HepG2 (cell line): ENCODE data around the gene PTAFR. TPM values are rescaled to one million over a fixed set of nuclear protein-coding genes. Genes with fewer than 3 reads are reported as not detected.

Source experiments
- ATAC-seq: fragments of 200-7000 bp; cut with Tn5 transposase; 3 replicates; pipeline ENCODE4 v1.9.1; 2020; ENCODE audit warnings: mild to moderate bottlenecking, moderate library complexity
- BruUV-seq: library from RNA; stranded (reverse); fragments of 400-500 nt; replicated peaks from 2 replicates; lab custom pipeline; 2021; lab: Mats Ljungman, UMichigan
- CTCF ChIA-PET: fragments of 300-600 bp; formaldehyde crosslinking; extraction: SDS; loops from one replicate; lab custom pipeline; 2021; ENCODE audit warnings: low total read pairs, inconsistent platforms, low intra/inter-chr PET ratio; lab: Yijun Ruan, JAX
- POLR2A ChIA-PET: fragments of 350-600 bp; sonication (Branson Sonifier 250); formaldehyde crosslinking; loops from one replicate; lab custom pipeline; 2020; ENCODE audit warnings: antibody characterized with exemption, inconsistent platforms; lab: Yijun Ruan, JAX
- DNase-seq: peaks from one replicate; pipeline ENCODE4 v3.0.0-alpha.2; 2015; ENCODE audit warnings: low spot score
- FAIRE-seq: peaks from 3 replicates; lab custom pipeline; 2011; peaks lifted over from hg19 to GRCh38; lab: Jason Lieb, UNC
- H2AFZ ChIP-seq: one replicate; pipeline ENCODE4 v1.6.1; 2011; ENCODE audit warnings: low read length, inconsistent platforms
- H3K27ac ChIP-seq: fragments of 300-600 bp; 3 replicates; pipeline ENCODE4 v1.8.0; 2011; ENCODE audit warnings: mixed run types, mild to moderate bottlenecking, mixed read lengths, low read length, inconsistent platforms; ENCODE audit not compliant: insufficient read depth; ENCODE audit errors: extremely low read length
- H3K27me3 ChIP-seq, 2 experiments: fragments of 200-600 bp in 1 of 2; 2 replicates in 1 of 2; 3 replicates in 1 of 2; pipeline versions ENCODE4 v1.6.0 to v1.8.0; 2011; ENCODE audit warnings: low read length in 2 of 2, mild to moderate bottlenecking in 2 of 2, moderate library complexity in 2 of 2, inconsistent platforms in 1 of 2; ENCODE audit not compliant: insufficient read depth in 2 of 2, control insufficient read depth in 1 of 2
- H3K36me3 ChIP-seq, 2 experiments: fragments of 200-600 bp in 1 of 2; replicated peaks in 1 of 2; 2 replicates in 1 of 2; 3 replicates in 1 of 2; pipeline versions ENCODE4 v1.5.1 to v1.8.0; 2011; ENCODE audit warnings: low read length in 2 of 2, inconsistent platforms in 1 of 2; ENCODE audit not compliant: insufficient read depth in 2 of 2, control insufficient read depth in 1 of 2
- H3K4me1 ChIP-seq: 2 replicates; pipeline ENCODE4 v1.5.1; 2012; ENCODE audit warnings: low read length, inconsistent platforms; ENCODE audit not compliant: insufficient read depth
- H3K4me2 ChIP-seq: 2 replicates; pipeline ENCODE4 v1.6.0; 2011; ENCODE audit warnings: low read depth, low read length, inconsistent platforms
- H3K4me3 ChIP-seq, 3 experiments: fragments of 200-600 bp in 1 of 3; sonication (generic), shearing (Covaris generic) in 1 of 3; replicated peaks in 1 of 3; 2 replicates each; pipeline ENCODE4 v1.5.1; 2011 to 2016; ENCODE audit warnings: low read length in 3 of 3, inconsistent platforms in 2 of 3, low read depth in 2 of 3, mild to moderate bottlenecking in 2 of 3, control low read depth in 1 of 3, mixed read lengths in 1 of 3; ENCODE audit not compliant: insufficient read depth in 1 of 3
- H3K79me2 ChIP-seq: one replicate; pipeline ENCODE4 v1.6.1; 2011; ENCODE audit warnings: low read length, inconsistent platforms; ENCODE audit not compliant: insufficient read depth
- H3K9ac ChIP-seq: 2 replicates; pipeline ENCODE4 v1.6.0; 2011; ENCODE audit warnings: mild to moderate bottlenecking, low read depth, low read length, inconsistent platforms; ENCODE audit not compliant: insufficient read depth
- H3K9me3 ChIP-seq: 2 replicates; pipeline ENCODE4 v1.5.1; 2012; ENCODE audit warnings: mild to moderate bottlenecking, low read length
- H4K20me1 ChIP-seq: 2 replicates; pipeline ENCODE4 v1.6.0; 2011; ENCODE audit warnings: inconsistent platforms, mild to moderate bottlenecking, low read length, moderate library complexity; ENCODE audit not compliant: insufficient read depth
- CEBPG ChIP-seq: IDR thresholded peaks from 2 replicates; pipeline ENCODE4 v1.6.1; 2016
- ELF1 ChIP-seq: sonication (generic); formaldehyde crosslinking; IDR thresholded peaks from 2 replicates; pipeline ENCODE4 v1.4.0; 2020; ENCODE audit warnings: missing genetic modification reagents
- ETS1 ChIP-seq: sonication (generic); formaldehyde crosslinking; IDR thresholded peaks from 2 replicates; pipeline ENCODE4 v1.4.0; 2020; ENCODE audit warnings: missing genetic modification reagents
- GFI1 ChIP-seq: sonication (generic); formaldehyde crosslinking; IDR thresholded peaks from 2 replicates; pipeline ENCODE4 v1.5.0; 2020; ENCODE audit warnings: missing genetic modification reagents, mild to moderate bottlenecking, borderline replicate concordance
- NR0B2 ChIP-seq: sonication (generic); formaldehyde crosslinking; IDR thresholded peaks from 2 replicates; pipeline ENCODE4 v1.4.0; 2020; ENCODE audit warnings: mild to moderate bottlenecking, missing genetic modification reagents
- PLSCR1 ChIP-seq: sonication (generic); formaldehyde crosslinking; IDR thresholded peaks from 2 replicates; pipeline ENCODE4 v1.5.0; 2020; ENCODE audit warnings: missing genetic modification reagents, mild to moderate bottlenecking, borderline replicate concordance
- THAP9 ChIP-seq: sonication (generic); formaldehyde crosslinking; IDR thresholded peaks from 2 replicates; pipeline ENCODE4; 2020; ENCODE audit warnings: missing genetic modification reagents, mild to moderate bottlenecking, borderline replicate concordance
- ZBTB44 ChIP-seq: sonication (generic); formaldehyde crosslinking; IDR thresholded peaks from 2 replicates; pipeline ENCODE4 v1.4.0; 2020; ENCODE audit warnings: missing genetic modification reagents
- ZNF121 ChIP-seq: sonication (generic); formaldehyde crosslinking; IDR thresholded peaks from 2 replicates; pipeline ENCODE4 v1.5.0; 2020; ENCODE audit warnings: mild to moderate bottlenecking, missing genetic modification reagents
- ZNF232 ChIP-seq: sonication (generic); formaldehyde crosslinking; IDR thresholded peaks from 2 replicates; pipeline ENCODE4 v1.4.0; 2020; ENCODE audit warnings: missing genetic modification reagents, borderline replicate concordance
- ZNF275 ChIP-seq: sonication (generic); formaldehyde crosslinking; IDR thresholded peaks from 2 replicates; pipeline ENCODE4 v1.8.0; 2022; ENCODE audit warnings: missing genetic modification reagents, mild to moderate bottlenecking, inconsistent platforms, borderline replicate concordance
- ZNF574 ChIP-seq: sonication (generic); formaldehyde crosslinking; IDR thresholded peaks from 2 replicates; pipeline ENCODE4 v1.4.0; 2020; ENCODE audit warnings: missing genetic modification reagents
- ZNF652 ChIP-seq: IDR thresholded peaks from 2 replicates; pipeline ENCODE4 v1.6.1; 2016; ENCODE audit warnings: low read depth, borderline replicate concordance
- WGBS: methylation state at CpG from one replicate; pipeline ENCODE4 v1.1.6; 2017; ENCODE audit warnings: low lambda C conversion rate; 5-methylcytosine and 5-hydroxymethylcytosine counted together
- in situ Hi-C: cut with HindIII; loops from 2 replicates; pipeline ENCODE4 v1.10.0; 2017; ENCODE audit warnings: low pct_unique_long_range_greater_than_20kb; ENCODE audit not compliant: extremely low pct_ligation_motif_present
- intact Hi-C: fragments of 100-400 bp; cut with micrococcal nuclease; formaldehyde crosslinking; loops from one replicate; pipeline ENCODE4 v1.10.0; 2022; ENCODE audit not compliant: unreplicated experiment
- polyA plus RNA-seq, 8 experiments: library from polyadenylated mRNA; depleted of rRNA in 3 of 8; stranded (reverse) in 7 of 8; unstranded in 1 of 8; fragments of >200 nt; fragmentation: Illumina TruSeq in 4 of 8; extraction: Trizol in 4 of 8; gene quantifications; 2 replicates each; pipeline versions ENCODE4 v1.2.1 to v1.2.3, GENCODE V29; 2011 to 2016; ENCODE audit warnings: low read depth in 4 of 8, missing spikeins in 1 of 8, mixed read lengths in 1 of 8; ENCODE audit not compliant: insufficient read depth in 1 of 8
- total RNA-seq, 5 experiments: library from RNA; depleted of rRNA; stranded (reverse); fragments of >200 nt; fragmentation: Illumina TruSeq; extraction: Trizol; gene quantifications; 2 replicates each; pipeline ENCODE4 v1.2.3, GENCODE V29; 2016; ENCODE audit warnings: low read depth in 1 of 5

Gene PTAFR
- total and polyA plus RNA-seq, 2 of the 13 experiments (the other 11 are each of a cell fraction or from before 2014, with no cell fraction given) = 0.27 to 24.0 TPM

- FAIRE-seq (no peak), DNase-seq (no peak), ATAC-seq (no peak)
- ChIA-PET CTCF (no interaction called here), POLR2A (no interaction called here)
- Histone ChIP-seq H4K20me1 (no peaks in the 10 kb centered on the region), H3K27ac (no peak overlapping the region), H3K4me1 (peaks cover 43% of the 10 kb centered on the region), H3K4me2 (no peak overlapping the region), H3K9me3 (no peaks in the 10 kb centered on the region), H3K79me2 (no peaks in the 10 kb centered on the region), H3K27me3 (peaks cover 2 to 23% of the 10 kb centered on the region in 2 experiments; a peak in 3 of 5 replicates), H3K36me3 (no peaks in the 10 kb centered on the region), H2AFZ (no peak overlapping the region), H3K9ac (no peak overlapping the region), H3K4me3 (no peak overlapping the region)
- in situ Hi-C loops (no loop called here), intact Hi-C loops (no loop called here)
- WGBS = 40% methylated on average over 8 of the region's 8 CpGs
- BruUV-seq = no TSS peak
- TF ChIP-seq ZNF121 (CRISPR knock-in tag) (no peak), ETS1 (CRISPR knock-in tag) (no peak), ZNF232 (CRISPR knock-in tag) (no peak), CEBPG (CRISPR knock-in tag) (no peak), NR0B2 (CRISPR knock-in tag) (no peak), ZNF275 (CRISPR knock-in tag) (no peak), ZNF574 (CRISPR knock-in tag) (no peak), PLSCR1 (no peak), ELF1 (no peak), THAP9 (CRISPR knock-in tag) (no peak), ZBTB44 (CRISPR knock-in tag) (no peak), GFI1 (CRISPR knock-in tag) (no peak), ZNF652 (CRISPR knock-in tag) (no peak)
These were observed 470 bp downstream of the PTAFR start for GRCh38 chr1:28175955-28176485.
